Inflammatory macrophage treated with lipopolysaccharide for 1 hour (primary cell): ENCODE results near the gene SLC2A3.
"Not testable (repeated sequence)": the region's sequence is repeated elsewhere in the genome, so short reads cannot be mapped to it uniquely, and the experiment has no call there.

ENCODE experiments used
- DNase-seq, 2 donors: peaks; one replicate each; pipeline ENCODE4 v3.0.0-alpha.2; 2020 to 2022

The SLC2A3 gene

GRCh38 chr12:7950230-7950943 lies 14.4 kb upstream of the SLC2A3 start:
- not testable (repeated sequence) for DNase-seq

DNA sequence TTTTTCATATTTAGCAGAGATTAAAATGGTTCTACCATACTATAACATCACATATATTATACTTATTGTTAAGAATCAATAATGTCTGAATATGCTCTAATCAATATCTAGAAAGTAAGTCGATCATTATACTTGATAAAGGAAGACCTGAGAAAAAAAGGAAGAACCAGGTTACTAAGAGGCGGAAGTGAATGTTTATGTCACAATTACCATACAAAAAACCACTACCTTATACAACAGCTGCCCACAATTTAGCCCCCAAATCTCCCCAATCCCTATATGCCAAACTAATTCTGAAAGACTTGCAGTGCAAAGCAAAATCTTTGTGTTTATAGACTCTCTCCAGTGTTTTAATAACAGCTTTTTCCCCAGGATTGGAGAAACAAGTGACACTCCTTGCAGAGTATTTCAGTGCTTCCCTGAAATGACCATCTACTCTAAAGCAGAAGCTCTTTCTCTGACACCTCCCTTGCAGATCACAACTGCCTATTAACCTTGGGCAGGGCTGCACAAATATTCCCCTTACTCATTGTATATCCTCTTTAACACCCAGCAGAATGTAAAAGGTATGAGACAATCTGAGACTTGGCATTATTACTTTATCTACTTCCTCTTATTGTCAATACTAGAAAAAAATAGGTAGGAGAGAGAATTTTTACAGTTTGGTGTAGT lies 12.7 kb upstream of the SLC2A3 start:
- peak; percentile 53 to 62 for DNase-seq

GRCh38 chr12:7947011-7947410 lies 11.0 kb upstream of the SLC2A3 start:
- DNase-seq: no peak

GRCh38 chr12:7944760-7945159 lies 8.8 kb upstream of the SLC2A3 start:
- DNase-seq: not testable (repeated sequence)

DNA sequence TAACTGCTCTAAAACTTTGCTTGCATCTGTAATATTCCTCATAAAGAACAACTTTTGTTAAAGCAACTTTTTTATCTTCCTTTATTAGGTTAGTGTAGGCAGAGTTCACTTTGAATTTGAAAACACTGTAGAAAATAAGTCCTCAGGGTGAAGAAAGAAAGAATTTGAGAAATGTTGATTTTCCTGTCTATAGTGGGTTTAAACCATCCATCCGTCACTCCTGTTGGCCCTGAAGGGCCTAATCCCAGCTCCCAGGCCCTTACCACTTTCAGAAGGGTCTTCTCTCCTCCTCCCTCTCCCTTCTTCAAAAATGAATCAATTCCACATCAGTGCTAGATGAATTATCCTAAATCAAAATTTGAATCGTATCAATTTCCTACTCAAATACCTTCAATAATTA lies 4.9 kb upstream of the SLC2A3 start:
- DNase-seq: no peak

GRCh38 chr12:7937833-7938506 lies 2.0 kb upstream of the SLC2A3 start:
- no peak for DNase-seq

- DNase-seq: no peak
Measured at GRCh38 chr12:7934889-7935492, 996 bp downstream of the SLC2A3 start.

DNA sequence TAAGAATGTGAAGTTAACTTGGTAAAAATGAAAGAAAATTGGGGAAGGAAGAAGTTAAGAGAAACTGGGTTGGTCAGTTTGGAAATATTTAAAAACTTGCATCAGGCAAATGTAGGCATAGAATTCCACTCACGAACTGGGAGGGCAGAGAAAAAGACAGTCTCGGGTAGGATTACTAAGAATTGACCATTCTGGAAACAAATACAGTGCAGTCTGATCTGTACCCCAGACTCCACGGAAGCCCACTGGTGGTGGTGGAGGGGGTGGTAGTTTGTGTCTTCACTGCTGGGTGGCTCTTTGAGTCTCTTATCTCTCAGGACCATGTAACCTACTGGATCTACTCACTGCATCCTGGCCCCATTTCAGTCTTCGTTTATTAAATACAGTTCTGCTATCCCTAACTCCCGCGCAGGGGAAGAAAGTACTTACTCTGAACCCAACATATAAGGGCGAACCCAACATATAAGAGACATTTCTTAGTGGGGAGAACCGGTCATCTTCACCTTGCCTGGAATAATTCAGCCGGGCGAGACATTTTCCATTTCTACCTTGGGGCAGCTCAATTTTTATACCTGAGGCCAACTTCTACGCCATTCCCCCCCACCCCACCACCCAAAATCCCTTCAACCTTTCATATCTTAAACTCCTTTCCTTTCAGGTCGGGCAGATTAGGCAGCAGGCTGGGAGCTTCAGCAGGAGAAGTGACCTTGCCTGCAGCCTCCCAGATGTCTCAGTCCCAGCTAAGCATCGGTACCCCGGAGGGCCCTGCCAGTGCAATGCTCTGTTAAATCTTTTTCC lies 1.7 kb downstream of the SLC2A3 start:
- DNase-seq: peak in 1 of 2 donors; percentile 39

DNA sequence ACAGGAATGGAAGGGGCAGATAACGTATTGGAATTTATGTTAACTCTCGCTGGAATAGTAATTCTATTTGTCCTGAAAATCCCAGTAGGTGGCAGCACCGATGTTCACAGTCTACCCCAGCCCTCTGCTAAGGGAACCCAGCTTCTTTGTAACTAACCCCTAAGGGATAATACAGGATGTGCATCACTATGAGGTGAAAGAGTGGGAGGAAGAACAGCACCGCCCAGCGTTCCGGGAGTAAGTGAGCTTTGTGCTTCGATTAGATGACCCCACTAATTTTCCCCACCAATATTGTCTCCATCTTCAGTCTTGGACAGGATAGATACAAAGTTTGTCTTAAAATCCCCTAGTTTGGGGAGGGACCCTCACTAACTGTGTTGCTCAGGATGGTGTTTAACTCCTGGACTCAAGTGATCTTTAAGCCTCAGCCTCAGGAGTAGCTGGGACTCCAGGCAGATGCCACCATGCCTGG lies 2.7 kb downstream of the SLC2A3 start:
- peak; percentile 86 to 87 for DNase-seq

DNA sequence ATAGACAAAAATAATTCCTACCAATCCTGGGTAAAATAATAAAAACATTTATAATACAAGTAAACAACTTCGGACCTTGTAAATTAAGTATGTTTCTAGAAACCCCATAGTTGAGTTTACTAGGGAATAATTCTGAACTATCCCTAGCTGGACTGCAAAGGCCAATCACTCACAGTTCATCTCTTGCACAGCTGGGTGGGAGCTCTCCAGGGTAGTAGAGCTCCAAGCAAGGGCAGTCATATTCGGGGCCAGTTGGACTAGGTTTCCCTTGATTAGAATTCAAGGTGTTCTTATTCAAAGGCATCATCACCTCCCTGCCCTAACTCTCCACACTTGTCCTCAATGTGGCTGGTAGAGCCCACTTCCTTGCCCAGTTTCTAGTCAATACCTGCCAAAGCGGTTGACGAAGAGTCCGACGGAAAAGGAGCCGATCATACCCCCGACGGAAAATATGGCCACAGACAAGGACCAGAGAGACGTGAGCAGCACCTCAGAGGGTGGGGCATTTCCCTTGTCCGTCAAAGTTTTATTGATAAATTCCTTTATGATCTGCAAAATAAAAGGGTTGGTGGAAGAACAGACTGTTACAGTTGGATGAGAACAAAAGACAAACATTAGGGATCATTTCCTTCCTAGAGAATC lies 3.3 kb downstream of the SLC2A3 start:
- DNase-seq: not testable (repeated sequence)

DNA sequence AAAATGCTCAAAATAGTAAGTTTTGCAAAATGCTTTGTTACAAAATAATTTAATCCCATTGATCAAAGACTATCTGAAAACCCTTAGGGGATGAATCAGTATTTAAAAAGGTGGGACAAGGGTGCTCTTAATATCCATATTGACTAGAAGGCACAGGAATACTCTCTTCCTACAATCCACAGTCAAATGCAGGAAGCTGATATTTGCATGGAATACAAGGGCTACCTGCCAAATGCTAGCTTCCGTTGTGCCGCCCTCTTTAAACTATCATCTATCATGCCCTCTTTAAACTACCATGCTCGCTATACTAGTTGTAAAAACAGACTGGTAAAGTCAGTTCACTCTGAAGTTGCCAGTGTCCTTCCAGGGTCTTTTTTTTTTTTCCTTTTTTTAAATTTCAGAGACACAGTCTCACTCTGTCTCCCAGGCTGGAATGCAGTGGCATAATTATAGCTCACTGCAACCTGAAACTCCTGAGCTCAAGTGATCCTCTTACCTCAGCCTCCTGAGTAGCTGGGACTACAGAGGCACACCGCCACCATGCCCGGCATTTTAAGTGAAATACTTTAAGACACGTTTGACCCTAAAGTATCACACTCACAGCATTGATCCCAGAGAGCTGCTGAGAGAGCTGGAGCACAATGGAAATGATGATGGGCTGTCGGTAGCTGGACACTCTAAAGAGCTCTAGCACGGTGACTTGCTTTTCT lies 6.7 kb downstream of the SLC2A3 start:
- DNase-seq: no peak

- DNase-seq: no peak
Measured at GRCh38 chr12:7927470-7927869, 8.5 kb downstream of the SLC2A3 start.

GRCh38 chr12:7926068-7926666 lies 9.8 kb downstream of the SLC2A3 start:
- not testable (repeated sequence) for DNase-seq

DNA sequence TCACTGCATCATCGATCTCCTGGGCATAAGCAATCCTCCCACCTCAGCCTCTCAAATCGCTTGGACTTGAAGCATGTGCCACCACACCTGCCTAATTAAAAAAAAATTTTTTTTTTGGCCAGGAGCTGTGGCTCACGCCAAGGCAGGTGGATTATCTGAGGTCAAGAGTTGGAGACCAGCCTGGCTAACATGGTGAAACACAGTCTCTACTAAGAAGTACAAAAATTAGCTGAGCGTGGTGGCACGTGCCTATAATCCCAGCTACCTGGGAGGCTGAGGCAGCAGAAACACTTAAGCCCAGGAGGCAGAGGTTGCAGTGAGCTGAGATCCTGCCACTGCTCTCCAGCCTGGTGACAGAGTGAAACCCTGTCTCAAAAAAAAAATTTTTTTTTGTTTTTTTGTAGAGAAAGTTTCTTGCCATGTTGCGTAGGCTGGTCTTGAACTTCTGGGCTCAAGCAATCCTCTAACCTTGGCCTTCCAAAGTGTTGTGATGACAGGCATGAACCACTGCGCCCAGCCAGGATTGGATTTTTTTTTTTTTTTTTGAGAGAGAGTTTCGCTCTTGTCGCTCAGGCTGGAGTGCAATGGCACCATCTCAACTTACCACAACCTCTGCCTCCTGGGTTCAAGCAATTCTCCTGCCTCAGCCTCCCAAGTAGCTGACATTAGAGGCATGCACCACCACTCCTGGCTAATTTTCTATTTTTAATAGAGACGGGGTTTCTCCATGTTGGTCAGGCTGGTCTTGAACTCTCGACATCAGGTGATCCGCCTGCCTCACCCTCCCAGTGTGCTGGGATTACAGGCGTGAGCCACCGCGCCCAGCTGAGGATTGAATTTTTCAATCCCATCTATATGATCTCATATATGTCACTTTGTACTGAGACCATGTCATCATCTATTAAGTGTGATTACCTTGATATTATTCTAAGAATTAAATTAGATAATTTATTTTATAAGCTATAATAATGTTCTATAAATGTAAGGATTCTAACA lies 12.4 kb downstream of the SLC2A3 start:
- DNase-seq: no peak

DNA sequence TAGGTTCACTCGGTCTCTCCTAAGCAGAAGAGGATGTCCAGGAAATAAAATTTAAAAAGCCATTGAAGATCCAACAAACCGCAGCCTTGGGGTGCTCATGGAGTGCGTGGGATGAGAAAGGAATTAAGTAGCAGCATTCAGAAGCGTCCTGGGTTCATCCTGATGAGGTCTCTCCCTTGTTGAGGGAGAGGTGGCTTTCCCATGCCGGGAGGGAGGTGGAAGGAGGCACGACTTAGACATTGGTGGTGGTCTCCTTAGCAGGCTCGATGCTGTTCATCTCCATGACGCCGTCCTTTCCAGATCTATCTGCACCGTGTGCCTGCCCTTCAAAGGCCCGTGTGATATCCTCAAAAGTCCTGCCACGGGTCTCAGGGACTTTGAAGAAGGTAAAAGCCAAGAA lies 14.8 kb downstream of the SLC2A3 start:
- not testable (repeated sequence) for DNase-seq

- not testable (repeated sequence) for DNase-seq
Measured at GRCh38 chr12:7918268-7918590, 17.8 kb downstream of the SLC2A3 start.

DNA sequence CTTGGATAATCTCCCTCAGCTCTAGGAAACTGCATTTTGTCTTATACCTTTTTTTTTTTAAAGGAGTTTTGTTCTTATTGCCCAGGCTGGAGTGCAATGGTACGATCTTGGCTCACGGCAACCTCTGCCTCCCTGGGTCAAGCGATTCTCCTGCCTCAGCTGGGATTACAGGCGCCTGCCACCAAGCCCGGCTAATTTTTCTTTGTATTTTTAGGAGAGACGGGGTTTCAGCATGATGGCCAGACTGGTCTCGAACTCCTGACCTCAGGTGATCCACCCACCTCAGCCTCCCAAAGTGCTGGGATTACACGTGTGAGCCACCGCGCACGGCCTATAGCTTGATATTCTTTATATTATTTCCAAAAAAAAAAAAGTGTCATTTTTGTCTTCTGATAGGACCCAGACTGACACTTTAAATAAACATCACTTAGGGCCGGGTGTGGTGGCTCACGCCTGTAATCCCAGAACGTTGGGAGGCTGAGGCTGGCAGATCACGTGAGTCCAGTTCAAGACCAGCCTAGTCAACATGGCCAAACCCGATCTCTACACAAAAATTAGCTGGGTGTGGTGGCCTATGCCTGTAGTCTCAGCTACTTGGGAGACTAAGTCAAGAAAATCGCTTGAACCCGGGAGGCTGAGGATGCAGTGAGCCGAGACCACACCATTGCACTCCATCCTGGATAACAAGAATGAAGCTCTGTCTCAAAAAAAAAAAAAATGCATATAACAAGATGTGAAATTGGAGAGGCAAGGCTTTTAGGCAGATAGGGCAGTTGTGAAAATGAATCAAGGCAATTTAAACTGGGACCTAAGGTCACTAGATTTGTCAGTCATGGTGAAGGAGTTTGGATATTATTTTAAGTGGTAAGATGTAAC lies 18.4 kb downstream of the SLC2A3 start:
- no peak for DNase-seq

DNA sequence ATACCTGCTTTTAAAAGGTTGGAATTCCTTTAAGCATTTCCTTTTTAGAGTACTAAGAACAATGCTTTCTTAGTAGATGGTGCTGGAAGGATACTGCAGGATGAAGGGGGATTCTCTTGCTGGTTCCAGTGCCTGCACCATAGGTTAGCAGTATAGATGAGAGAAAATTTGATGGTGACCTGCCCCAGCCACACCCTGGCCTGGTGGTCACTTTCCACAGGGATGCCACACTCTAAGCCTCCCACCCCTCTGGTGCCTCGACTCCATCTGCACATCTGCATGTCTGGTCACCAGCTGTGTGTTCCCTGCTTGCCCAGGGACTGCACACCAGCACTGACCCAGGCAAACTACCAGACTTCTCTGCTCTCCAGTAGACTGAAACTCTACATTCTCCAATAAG lies 19.1 kb downstream of the SLC2A3 start:
- no peak for DNase-seq
